Activated CD4-positive, alpha-beta memory T cell treated with anti-CD3 and anti-CD28 coated beads for 36 hours (primary cell): ENCODE data around the gene LDHAL6B. TPM values are rescaled to one million over a fixed set of nuclear protein-coding genes. Genes with fewer than 3 reads are reported as not detected.

Source experiments
- CTCF ChIA-PET: fragments of 350-600 bp; sonication (Branson Sonifier 250); formaldehyde crosslinking; loops from one replicate; lab custom pipeline; 2021; ENCODE audit warnings: antibody characterized with exemption, inconsistent platforms; lab: Charles Lee
- POLR2A ChIA-PET: fragments of 350-600 bp; sonication (Branson Sonifier 250); formaldehyde crosslinking; loops from one replicate; lab custom pipeline; 2021; ENCODE audit warnings: antibody characterized with exemption; lab: Charles Lee
- DNase-seq: peaks from one replicate; pipeline ENCODE4 v3.0.0-alpha.2; 2020
- H3K27ac Mint-ChIP-seq: one replicate; pipeline ENCODE4 v1.8.0; 2021; ENCODE audit warnings: mixed read lengths
- H3K27me3 Mint-ChIP-seq: one replicate; pipeline ENCODE4 v1.8.0; 2021; ENCODE audit warnings: mixed read lengths
- H3K36me3 Mint-ChIP-seq: one replicate; pipeline ENCODE4 v1.8.0; 2021; ENCODE audit warnings: mixed read lengths
- H3K4me1 Mint-ChIP-seq: one replicate; pipeline ENCODE4 v1.8.0; 2021; ENCODE audit warnings: low read depth, mixed read lengths
- H3K4me3 Mint-ChIP-seq: one replicate; pipeline ENCODE4 v1.8.0; 2021; ENCODE audit warnings: mild to moderate bottlenecking, mixed read lengths
- H3K9me3 Mint-ChIP-seq: one replicate; pipeline ENCODE4 v1.8.0; 2021; ENCODE audit warnings: mixed read lengths
- intact Hi-C: fragments of 100-400 bp; cut with micrococcal nuclease; formaldehyde crosslinking; loops from one replicate; pipeline ENCODE4 v1.15.1; 2023
- microRNA-seq: library from miRNA; unstranded; fragments of <30 nt; microRNA quantifications from one replicate; pipeline ENCODE4 v1.2.0, GENCODE V29; 2022; ENCODE audit warnings: borderline number of aligned reads, borderline microRNAs expressed, borderline replicate concordance
- total RNA-seq, 2 experiments: library from RNA; stranded (reverse); gene quantifications; one replicate each; pipeline ENCODE4 v1.2.3, GENCODE V29; 2021

LDHAL6B gene
- total RNA-seq, 2 experiments from 2014 or later: not detected

DNA sequence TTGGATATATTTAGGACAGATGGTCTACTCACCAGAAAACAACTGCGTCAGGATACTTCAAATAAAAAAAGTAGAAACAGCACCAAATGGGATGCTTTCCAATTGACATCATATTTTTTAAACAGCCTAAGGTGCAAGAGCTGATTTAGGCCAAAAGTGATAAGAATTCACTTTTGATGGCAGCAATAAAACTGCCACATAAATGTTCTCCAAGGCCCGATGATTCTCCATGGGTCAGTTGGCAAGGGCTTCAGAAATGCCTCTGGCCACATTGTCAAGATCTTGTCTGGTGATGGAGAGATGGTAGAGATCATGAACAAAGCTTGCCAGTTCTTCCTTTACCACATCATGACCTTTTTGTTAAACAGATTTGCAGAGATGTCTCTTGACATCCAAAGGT lies 38.9 kb downstream of the LDHAL6B start:
- no peak for DNase-seq
- intact Hi-C loops: loop anchor here (5.0 kb wide), 1 partner anchor 263 kb away; no protein-coding TSS in a partner anchor
- ChIA-PET CTCF (interaction anchor here (1.5 to 3.7 kb wide), 5 partner anchors 10 to 283 kb away, joined by 3 to 27 read pairs (median 6); no protein-coding TSS in a partner anchor), POLR2A (no interaction called here)
- Mint-ChIP-seq H3K27me3 (peaks cover 2% of the 10 kb centered on the region), H3K36me3 (no peaks in the 10 kb centered on the region), H3K4me3 (no peak overlapping the region), H3K27ac (no peak overlapping the region), H3K4me1 (no peaks in the 10 kb centered on the region), H3K9me3 (no peaks in the 10 kb centered on the region)

DNA sequence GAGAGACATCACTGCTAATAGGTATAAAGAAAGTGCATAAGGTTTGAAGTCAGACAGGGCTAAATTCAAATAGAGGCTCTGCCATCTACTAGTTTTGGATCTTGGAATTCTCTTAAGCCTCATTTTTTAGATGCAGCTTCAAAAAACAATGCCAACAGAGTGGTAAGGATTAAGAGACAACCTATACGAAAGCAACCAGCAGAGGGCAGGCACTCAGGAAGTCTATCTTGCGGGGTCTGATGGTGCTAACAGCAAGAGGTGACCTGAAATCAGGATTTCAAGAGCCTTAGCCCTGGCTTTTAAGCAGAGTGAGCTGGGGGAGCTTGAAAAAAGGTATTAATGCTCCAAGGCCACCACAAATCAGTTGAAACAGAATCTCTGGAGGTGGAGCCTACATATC lies 40.7 kb downstream of the LDHAL6B start:
- POLR2A ChIA-PET: no interaction called here
- Mint-ChIP-seq H3K9me3 (no peaks in the 10 kb centered on the region), H3K36me3 (no peaks in the 10 kb centered on the region), H3K27ac (no peak overlapping the region), H3K4me1 (peaks cover 8% of the 10 kb centered on the region), H3K4me3 (no peak overlapping the region), H3K27me3 (no peaks in the 10 kb centered on the region)
- intact Hi-C loops: loop anchor here (2.0 to 5.0 kb wide), 2 partner anchors 245 to 265 kb away; no protein-coding TSS in a partner anchor
- CTCF ChIA-PET: interaction anchor here (0.9 to 3.7 kb wide), 16 partner anchors 9 to 342 kb away, joined by 3 to 27 read pairs (median 4); no protein-coding TSS in a partner anchor
- peak; percentile 60 for DNase-seq

GRCh38 chr15:59249816-59250215 lies 43.2 kb downstream of the LDHAL6B start:
- Mint-ChIP-seq H3K27me3 (no peaks in the 10 kb centered on the region), H3K27ac (no peak overlapping the region), H3K36me3 (no peaks in the 10 kb centered on the region), H3K9me3 (no peaks in the 10 kb centered on the region), H3K4me1 (peaks cover 8% of the 10 kb centered on the region), H3K4me3 (no peak overlapping the region)
- ChIA-PET POLR2A (no interaction called here), CTCF (no interaction called here)
- intact Hi-C loops: loop anchor here (5.0 kb wide), 1 partner anchor 268 kb away; no protein-coding TSS in a partner anchor
- DNase-seq: no peak

GRCh38 chr15:59250249-59250648 lies 43.6 kb downstream of the LDHAL6B start:
- H3K27me3 Mint-ChIP-seq: no peaks in the 10 kb centered on the region
- peaks cover 9% of the 10 kb centered on the region for H3K4me1 Mint-ChIP-seq
- ChIA-PET CTCF (no interaction called here), POLR2A (no interaction called here)
- no peaks in the 10 kb centered on the region for H3K36me3 Mint-ChIP-seq
- no peak overlapping the region for H3K27ac Mint-ChIP-seq
- H3K9me3 Mint-ChIP-seq: no peaks in the 10 kb centered on the region
- no peak overlapping the region for H3K4me3 Mint-ChIP-seq
- no peak for DNase-seq
- intact Hi-C loops: no loop called here

GRCh38 chr15:59251001-59251845 lies 44.6 kb downstream of the LDHAL6B start:
- H3K9me3 Mint-ChIP-seq: no peaks in the 10 kb centered on the region
- CTCF ChIA-PET: interaction anchor here (0.6 kb wide), 1 partner anchor 295 kb away, joined by 5 read pairs; no protein-coding TSS in a partner anchor
- H3K27ac Mint-ChIP-seq: no peak overlapping the region
- H3K4me3 Mint-ChIP-seq: no peak overlapping the region
- intact Hi-C loops: no loop called here
- no peak for DNase-seq
- POLR2A ChIA-PET: no interaction called here
- H3K4me1 Mint-ChIP-seq: peaks cover 18% of the 10 kb centered on the region
- no peaks in the 10 kb centered on the region for H3K36me3 Mint-ChIP-seq
- no peaks in the 10 kb centered on the region for H3K27me3 Mint-ChIP-seq

GRCh38 chr15:59252137-59252536 lies 45.5 kb downstream of the LDHAL6B start:
- Mint-ChIP-seq H3K36me3 (no peaks in the 10 kb centered on the region), H3K4me1 (peaks cover 22% of the 10 kb centered on the region)
- POLR2A ChIA-PET: no interaction called here

DNA sequence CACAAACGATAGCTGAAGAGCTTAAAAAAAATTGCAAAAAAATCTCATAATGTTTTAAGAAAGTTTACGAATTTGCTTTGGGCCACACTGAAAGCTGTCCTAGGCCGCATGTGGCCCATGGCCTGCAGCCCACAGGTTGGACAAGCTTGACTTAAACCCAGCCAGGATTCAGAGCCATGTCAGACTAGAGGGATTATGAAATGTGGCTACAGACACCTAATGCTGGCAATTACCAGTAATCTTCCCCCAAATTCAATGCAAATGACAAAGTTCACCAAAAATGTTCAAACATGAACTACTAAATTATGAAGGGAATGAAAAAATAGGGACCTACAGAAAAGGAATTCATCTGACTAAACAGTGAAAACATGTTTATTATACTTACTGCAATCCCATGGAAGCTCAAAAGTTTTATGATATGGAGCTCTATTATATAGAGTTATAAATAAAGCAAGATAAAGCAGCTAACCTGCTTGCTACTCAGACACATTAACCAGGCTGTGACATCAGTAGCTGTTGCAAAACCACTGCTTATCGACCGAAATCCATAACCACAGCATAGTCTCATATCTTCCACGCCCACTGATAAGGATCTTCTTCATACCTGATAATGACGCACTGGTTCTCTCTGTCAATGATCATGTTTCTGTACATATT lies 49.2 kb downstream of the LDHAL6B start:
- no peaks in the 10 kb centered on the region for H3K9me3 Mint-ChIP-seq
- H3K4me3 Mint-ChIP-seq: no peak overlapping the region
- DNase-seq: peak; percentile 37
- H3K36me3 Mint-ChIP-seq: no peaks in the 10 kb centered on the region
- intact Hi-C loops: loop anchor here (2.0 kb wide), 1 partner anchor 45 kb away; no protein-coding TSS in a partner anchor
- peaks cover 20% of the 10 kb centered on the region for H3K4me1 Mint-ChIP-seq
- ChIA-PET CTCF (interaction anchor here (0.5 to 2.4 kb wide), 3 partner anchors 9 to 773 kb away, joined by 4 to 12 read pairs (median 4); no protein-coding TSS in a partner anchor), POLR2A (interaction anchor here (1.1 kb wide), 1 partner anchor 44 kb away, joined by 4 read pairs; no protein-coding TSS in a partner anchor)
- H3K27ac Mint-ChIP-seq: no peak overlapping the region
- H3K27me3 Mint-ChIP-seq: no peaks in the 10 kb centered on the region

More at GRCh38 chr15:59252137-59252536, 45.5 kb downstream of the LDHAL6B start:
- CTCF ChIA-PET: no interaction called here
- Mint-ChIP-seq H3K27me3 (no peaks in the 10 kb centered on the region), H3K27ac (no peak overlapping the region), H3K4me3 (no peak overlapping the region), H3K9me3 (no peaks in the 10 kb centered on the region)
- intact Hi-C loops: no loop called here
- DNase-seq: no peak

DNA sequence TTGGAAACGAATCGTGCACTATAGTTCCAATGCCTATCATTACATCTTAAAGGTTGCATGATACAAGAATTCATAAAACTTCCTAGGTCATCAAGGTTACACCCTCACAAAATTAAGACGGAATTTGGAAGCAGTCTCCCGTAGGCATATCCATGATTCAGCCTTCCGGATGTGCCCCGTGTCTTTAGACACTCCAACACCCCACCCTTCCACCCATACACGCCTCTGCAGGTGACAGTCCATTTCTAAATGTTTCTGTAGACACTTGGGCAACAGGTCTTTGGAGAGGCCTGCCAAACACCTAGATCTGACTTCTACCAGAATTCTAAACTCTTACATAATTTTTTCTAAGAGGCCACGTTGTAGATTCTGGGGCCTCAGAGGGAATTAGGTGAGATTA lies 49.8 kb downstream of the LDHAL6B start:
- H3K27me3 Mint-ChIP-seq: no peaks in the 10 kb centered on the region
- no peaks in the 10 kb centered on the region for H3K36me3 Mint-ChIP-seq
- H3K27ac Mint-ChIP-seq: no peak overlapping the region
- H3K4me3 Mint-ChIP-seq: no peak overlapping the region
- POLR2A ChIA-PET: no interaction called here
- H3K9me3 Mint-ChIP-seq: no peaks in the 10 kb centered on the region
- no peak for DNase-seq
- CTCF ChIA-PET: interaction anchor here (2.4 kb wide), 1 partner anchor 10 kb away, joined by 12 read pairs; no protein-coding TSS in a partner anchor
- H3K4me1 Mint-ChIP-seq: peaks cover 13% of the 10 kb centered on the region
- intact Hi-C loops: loop anchor here (2.0 kb wide), 1 partner anchor 44 kb away; no protein-coding TSS in a partner anchor

DNA sequence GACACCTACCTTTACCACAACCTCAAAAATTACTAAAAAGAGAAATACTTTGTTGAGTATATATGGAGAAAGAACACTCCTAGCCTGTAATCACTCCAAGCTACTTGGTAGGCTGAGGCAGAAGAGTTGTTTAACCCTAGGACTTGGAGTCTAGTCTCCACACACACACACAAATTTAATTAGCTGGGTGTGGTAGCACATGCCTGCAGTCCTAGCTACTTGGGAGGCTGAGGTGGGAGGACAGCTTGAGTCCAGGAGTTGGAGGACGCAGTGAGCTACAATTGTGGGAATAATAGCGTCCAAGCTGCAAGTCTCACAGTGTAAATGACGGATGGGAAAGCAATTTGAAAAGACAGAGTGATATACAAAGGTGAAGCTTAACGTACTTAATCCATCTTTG lies 50.5 kb downstream of the LDHAL6B start:
- intact Hi-C loops: loop anchor here (2.0 kb wide), 1 partner anchor 44 kb away; no protein-coding TSS in a partner anchor
- ChIA-PET CTCF (interaction anchor here (0.9 to 2.4 kb wide), 2 partner anchors 8 to 10 kb away, joined by 3 to 12 read pairs; no protein-coding TSS in a partner anchor), POLR2A (no interaction called here)
- no peak overlapping the region for H3K27ac Mint-ChIP-seq
- DNase-seq: no peak
- no peaks in the 10 kb centered on the region for H3K9me3 Mint-ChIP-seq
- H3K4me1 Mint-ChIP-seq: peaks cover 13% of the 10 kb centered on the region
- H3K27me3 Mint-ChIP-seq: no peaks in the 10 kb centered on the region
- H3K4me3 Mint-ChIP-seq: no peak overlapping the region
- H3K36me3 Mint-ChIP-seq: no peaks in the 10 kb centered on the region

Small RNA genes lying within 50 kb of the gene (microRNA-seq; reads per million reads assigned to microRNA genes)
- gene MIR2116: not detected

Other genes with a start within 250 kb of the LDHAL6B start
- gene RNF111, start 219.2 kb upstream of the LDHAL6B start, total RNA-seq: 10 to 100 TPM; 22.6 to 25.0 TPM
- gene CCNB2, start 101.7 kb upstream of the LDHAL6B start, total RNA-seq: 10 to 100 TPM; 74.7 to 76.0 TPM
- gene MYO1E, start 166.0 kb downstream of the LDHAL6B start, total RNA-seq: 1 to 10 TPM; 5.1 to 5.8 TPM
- not detected for gene FAM81A, start 231.3 kb downstream of the LDHAL6B start, total RNA-seq